GM21528 (cell line): ENCODE results near the gene WDR5.

Experiments
- ATAC-seq: cut with Tn5 transposase; IDR thresholded peaks from one replicate; pipeline ENCODE4 v1.9.1; 2021; ENCODE audit warnings: mild to moderate bottlenecking, moderate library complexity; ENCODE audit not compliant: unreplicated experiment, low FRiP score

Gene WDR5

DNA sequence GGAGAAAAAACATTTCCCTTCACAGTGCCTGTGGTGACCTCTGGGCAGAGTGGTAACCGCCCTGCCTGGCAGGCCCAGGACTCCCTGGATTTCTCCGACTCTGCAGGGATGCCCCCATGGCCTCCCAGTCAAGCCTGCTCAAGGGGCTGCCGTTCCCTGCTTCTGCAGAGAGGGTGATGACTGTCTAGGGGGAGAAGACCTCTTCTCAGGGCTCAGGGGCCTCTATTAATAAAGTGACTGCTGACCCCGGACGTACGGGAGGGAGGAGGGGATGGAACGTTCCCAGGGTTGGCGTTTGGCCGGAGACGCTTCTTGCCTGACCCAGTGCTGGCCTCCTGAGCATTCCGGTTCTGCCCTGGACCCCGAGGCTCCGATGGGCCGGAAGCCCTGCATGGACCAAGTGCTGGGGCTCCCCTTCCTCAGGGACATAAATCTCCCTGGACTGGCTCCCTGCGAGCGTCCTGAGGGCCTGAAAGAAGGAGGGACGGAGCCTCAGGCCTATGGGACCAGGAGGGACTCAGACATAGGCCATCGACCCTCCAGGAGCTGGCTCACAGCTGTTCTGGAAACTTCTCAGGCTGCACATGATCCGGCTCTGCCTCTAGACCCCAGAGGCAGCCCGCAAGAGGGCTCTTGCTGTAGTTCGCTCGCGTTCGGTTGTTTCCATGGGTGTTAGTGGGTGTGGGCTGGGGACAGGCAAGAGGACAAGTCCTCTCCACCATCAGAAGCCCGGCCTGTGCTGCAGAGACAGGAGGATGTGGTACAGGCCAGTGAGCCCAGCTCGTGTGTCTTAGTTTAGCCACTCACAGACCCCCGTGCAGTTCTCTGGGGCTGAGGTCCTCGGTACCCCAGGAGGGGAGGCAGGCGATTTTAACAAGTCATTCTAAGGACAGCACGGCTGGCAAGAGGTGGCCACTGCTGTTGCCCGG is 36.6 kb downstream of the WDR5 start:
- no peak for ATAC-seq

DNA sequence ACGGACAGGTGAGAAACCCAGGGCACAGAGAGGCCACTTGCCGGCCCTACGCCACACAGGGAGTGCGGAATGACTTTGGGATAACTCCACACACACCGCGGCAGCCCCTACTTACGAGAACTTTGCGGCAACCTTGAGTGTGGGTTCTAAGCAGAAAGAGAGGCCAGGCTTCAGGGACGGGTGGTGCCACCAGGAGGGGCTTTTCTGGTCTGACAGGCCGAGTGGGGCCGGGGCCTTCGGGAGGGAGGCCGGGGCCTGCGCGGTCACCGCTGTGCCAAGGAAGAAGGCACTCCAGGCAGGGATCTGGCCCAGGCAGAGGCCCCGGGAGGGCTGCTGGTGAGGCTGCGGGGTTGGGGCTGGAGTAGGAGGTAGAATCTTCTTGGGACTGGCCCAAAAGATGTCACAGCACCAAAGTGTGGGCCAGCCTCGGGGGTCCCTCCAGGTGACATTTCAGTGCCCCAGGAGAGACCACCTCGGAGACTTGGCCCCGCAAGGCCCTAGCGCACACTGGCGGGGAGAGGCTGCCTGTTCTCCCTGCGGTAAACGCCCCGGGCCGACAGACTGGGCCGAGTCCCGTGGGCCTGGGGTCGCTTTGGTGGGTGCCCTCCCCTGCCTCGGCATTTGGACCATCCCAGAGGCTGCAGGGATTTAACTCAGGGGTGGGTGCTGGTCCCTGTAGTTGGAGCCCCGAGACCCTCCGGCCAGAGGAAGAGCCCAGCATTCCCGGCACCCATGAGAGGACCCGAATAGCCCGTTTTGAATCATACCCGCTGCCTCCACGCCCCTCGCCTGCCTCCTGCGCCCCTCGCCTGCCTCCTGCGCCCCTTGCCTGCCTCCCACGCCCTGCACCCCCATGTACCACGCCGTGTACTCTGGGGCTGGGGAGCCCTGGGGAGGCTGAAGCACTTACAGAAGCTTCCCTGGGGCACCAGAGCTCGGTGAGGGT is 37.5 kb downstream of the WDR5 start:
- no peak for ATAC-seq

DNA sequence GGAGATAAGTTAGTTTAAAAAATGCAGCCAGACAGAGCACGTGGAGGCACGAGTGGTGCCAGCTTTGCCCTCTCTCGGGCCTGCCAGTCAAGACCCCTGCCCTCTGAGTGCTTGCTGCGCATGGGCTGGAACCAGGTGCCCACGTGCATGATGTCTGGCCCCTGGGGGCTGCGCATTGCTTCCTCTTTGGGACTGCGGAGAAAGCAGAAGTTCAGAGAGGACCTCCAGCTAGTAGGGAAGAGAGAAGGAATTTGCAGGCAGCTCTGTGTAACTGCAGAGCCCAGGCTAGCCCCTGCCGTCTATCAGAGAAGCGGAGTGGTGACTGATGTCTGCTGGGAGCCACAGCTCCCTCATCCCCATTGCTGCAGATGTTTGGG is 38.2 kb downstream of the WDR5 start:
- no peak for ATAC-seq

DNA sequence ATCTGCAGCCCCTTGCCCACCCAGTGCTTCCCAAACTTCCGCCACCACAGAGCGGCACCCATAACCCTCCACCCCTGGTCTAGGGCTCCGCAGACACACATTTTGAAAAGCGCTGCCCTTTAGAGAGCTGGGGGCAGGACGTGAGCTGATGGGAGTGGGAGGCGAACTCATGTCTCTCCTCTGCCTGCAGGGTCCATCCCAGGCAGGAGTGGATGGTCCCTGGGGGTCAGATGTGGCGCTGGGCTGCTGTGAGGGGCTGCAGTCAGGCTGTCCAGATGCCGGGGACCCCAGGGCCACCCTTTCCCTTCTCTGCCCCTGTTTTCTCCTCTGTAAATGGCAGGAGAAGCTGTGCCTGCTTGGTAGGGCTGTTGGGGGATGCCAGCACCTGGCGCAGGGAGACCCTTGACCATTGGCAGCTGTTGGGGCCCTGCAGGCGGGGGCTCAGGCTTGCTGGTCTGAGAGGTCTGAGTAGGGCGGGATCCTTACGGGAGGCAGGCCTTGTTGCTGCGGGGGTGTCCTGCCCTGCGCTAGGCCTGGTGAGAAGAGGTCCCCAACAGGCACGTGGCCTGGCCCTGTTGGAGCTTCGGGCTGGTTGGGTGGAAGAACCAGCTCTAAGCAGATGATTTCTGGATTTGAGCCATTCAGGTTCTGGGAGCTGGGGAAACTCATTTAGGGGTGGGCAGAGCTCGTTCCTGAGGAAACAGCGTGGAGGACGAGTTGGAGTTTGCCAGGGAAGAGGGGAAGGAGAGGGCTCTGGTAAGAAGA is 38.8 kb downstream of the WDR5 start:
- no peak for ATAC-seq

DNA sequence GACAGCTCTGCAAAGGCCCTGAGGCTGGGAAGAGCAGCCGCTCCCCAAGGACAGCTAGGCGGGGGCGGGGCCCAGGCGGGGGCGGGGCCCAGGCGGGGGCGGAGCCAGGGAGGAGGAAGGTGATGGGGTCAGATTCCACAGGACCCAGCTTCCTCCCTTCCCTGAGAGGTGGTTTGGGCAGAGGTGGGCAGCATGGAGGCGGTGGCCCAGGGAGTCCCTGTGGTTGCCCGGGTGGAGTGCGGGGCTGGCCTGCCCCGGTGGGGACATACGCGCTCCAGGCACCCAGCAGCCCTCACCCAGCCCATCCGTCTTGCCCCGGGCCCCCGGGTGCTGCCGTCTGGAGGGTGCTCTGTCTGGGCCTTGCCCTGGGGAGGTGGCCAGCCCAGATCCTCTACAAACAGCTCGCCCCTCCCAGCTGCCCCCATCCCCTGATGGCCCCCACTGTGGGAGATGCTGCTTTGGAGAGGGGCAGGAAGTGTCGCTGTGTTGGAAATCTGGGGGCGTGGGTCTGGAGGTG is 39.5 kb downstream of the WDR5 start:
- ATAC-seq, result no peak

DNA sequence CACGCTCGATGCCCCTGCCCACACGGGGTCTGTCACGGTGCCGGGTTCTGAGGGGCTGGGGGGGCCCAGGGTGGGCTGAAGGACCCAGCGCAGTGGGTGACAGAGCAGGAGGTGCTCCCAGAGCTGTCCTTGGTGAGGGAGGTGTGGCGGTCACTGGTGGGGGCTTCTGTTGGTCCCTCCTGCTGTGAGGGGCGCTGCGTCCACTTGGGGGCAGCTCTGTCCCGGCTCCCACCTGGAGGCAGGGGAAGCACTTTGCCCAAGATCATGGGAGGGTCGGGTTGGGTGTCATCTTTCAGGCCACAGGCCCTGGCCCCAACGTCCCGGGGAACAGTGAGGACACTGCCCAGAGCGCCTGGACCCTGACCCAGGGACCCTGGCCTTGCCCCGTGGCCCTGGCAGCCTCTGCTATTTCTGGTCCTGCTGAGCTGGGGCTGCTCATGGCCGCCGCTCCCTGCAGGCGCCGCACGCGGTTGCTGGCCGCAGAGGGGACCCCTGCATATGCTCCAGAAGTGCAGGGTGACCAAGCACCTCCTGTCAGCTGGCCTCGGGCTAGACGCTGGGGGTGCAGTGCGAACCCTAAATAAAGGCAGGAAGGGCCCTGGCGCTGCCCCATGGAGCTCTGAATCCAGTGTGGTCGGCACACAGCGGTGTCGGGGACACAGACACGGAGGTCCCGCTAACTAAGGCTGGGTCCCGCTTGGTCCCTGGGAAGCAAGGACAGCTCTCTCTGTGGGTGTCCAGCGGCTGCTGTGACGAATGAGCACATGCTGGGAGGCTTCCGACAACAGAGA is 40.1 kb downstream of the WDR5 start:
- no peak for ATAC-seq

DNA sequence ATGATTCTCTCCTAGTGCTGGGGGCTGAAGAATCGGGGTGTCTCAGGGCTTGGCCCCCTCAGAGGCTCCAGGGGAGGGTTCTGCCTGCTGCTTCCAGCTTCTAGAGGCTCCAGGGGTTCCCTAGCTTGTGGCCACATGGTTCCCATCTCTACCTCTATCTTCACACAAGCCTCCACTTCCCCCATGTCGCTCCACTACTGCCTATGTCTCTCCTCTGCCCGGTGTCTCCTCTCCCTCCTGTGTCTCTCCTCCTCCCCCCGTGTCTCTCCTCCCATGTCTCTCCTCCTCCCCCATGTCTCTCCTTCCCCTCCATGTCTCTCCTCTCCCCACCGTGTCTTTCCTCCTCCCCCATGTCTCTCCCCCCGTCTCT is 40.7 kb downstream of the WDR5 start:
- no peak for ATAC-seq

DNA sequence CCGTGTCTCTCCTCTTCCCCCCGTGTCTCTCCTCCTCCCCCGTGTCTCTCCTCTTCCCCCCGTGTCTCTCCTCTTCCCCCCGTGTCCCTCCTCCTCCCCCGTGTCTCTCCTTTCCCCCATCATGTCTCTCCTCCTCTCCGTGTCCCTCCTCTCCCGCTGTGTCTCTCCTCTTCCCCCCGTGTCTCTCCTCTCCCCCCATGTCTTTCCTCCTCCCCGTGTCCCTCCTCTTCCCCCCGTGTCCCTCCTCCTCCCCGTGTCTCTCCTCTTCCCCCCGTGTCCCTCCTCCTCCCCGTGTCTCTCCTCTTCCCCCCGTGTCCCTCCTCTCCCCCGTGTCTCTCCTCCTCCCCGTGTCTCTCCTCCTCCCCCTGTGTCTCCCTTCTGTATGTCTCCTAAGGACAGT is 41.3 kb downstream of the WDR5 start:
- no peak for ATAC-seq

DNA sequence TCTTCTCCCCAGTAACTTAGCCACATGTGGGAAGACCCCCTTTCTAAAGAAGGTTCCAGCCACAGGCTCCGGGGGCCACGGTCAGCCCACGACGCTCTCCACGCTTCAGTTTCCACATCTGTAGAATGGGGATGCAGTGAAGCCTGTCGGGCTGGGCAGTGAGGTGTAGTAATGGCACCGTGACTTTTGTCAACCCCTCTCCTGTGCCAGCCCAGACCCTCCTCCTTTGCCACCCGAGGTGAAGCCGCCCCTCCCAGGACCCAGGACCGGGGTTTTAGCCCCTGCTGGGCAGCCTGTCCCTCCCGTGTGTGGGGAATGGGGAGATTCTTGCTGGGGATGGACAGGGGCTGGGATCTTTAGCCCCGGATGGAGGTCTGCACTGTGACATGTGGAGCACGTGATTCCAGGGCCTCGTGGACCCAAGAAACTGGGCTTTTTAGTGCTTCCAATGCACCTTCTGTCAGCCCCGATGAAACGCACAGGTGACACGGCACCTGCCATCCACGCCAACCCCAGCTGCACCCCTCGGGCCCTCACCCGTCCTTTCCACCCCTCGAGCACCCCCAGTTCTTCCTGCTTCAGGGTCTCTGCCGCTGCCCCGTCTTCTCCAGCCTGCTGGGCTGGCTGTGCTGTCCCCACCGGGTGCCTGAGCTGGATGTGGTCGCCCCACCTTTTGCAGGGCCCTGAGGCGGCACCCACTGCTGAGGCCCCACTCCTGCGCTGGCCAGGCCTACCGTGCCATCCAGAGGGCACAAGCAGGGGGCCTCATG is 41.9 kb downstream of the WDR5 start:
- ATAC-seq, result no peak

DNA sequence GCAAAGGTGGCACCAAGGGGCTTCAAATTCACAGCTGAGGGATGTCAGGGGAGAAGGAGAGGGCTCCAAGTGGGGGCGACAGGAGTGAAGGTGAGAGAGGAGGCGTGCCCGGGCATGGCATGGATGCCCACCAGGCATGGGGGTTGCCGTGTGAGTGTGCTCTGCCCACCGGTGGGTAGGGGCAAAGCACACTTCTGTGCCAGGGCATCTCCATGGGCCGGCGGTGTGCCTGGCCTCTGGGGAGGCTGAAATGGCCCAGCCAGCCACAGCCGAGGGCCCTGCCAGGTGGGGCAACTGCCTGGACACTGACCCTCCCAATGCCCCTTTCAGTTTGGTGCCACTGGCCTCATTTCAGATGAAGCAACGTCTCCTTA is 42.5 kb downstream of the WDR5 start:
- no peak for ATAC-seq

DNA sequence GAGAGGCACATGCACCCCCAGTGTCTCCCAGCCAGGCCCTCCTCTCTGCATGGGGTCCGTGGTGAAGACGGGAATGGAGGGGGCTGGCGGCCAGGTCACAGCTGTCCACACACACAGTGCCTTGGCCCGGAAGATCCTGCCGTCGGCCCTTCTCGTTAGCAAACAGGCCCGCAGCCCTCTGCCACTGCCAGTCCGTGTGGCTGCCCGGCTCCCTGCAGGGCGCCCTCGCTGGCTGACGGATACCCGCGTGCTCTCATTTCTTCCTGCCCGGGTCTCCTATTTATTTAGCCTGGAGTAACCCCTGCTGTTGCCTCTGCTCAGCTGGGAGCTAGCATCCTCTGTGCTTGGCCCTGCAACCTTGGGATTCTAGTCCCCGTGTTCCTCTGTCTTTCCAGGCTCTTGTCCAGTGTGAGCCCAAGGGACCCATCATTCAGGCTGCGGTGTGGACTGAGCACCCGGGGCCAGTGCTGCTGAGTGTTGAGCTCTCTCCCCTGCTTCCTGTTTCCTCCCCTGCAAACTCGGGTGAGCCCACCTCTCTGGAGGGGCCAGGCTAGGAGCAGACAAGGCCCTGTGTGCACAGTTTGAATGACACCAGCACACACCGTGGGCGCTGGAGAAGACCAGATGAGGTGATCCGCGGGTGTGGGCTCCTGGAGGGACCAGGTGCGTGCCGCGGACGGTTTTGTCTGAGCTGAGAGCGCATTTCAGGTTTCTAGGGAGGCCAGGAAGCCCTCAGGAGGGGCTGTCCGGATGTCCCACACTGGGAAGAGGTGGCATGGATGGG is 43.1 kb downstream of the WDR5 start:
- no peak for ATAC-seq

DNA sequence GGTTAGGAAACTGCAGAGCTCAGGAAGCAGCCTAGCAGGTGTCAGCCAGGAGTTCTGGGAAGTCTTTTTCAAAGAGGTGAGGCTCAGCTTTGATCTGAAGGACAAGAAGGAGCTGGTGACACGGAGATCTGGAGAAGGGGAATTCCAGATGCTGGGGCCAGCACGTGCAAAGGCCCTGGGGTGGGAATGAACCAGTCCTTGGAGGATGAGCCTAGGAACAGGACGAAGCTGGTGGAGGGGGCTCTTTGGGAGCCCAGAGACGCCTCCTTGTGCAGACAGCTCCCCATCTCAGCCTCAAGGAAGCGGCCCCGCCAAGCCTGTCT is 43.7 kb downstream of the WDR5 start:
- no peak for ATAC-seq

DNA sequence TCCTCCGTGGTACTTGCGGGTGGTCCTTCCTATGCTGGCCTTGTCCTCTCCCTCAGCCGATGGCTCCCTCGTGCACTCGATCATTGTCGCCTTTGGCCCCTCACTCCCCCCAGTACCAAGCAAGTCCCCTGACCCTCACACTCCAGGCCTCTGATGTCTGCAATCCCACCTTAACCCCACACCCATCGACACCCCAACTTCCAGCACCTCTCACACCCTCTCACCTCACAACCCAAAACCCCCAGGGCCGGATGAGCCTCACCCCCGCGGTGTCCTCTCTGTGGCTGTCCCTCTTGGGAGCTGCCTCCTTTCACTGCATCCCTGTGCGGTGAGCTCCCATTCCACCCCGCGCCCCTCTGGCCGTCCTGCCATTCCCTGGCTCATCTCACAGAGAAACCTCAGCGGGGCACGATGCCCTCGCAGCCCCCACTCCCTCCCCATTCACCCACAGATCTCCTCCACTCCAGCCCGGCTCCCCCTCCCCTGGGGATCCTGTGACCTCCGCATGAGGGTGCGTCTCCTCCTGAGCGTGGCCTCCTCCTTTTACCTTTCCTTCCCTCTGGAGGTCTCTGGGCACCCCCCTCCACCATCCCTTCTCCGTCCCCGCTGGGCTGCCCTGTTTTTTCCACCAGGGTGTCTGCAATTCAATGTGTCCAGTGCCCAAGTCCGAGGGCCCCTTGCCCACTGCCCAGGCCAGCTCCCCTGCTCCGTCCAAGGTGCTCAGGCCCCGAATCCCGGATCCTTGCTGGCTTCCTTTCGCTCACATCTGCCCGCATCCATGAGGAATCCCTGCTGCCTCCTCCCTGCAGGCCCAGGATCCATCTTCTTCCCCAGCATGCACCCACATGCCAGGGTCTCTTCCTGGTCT is 44.3 kb downstream of the WDR5 start:
- no peak for ATAC-seq

DNA sequence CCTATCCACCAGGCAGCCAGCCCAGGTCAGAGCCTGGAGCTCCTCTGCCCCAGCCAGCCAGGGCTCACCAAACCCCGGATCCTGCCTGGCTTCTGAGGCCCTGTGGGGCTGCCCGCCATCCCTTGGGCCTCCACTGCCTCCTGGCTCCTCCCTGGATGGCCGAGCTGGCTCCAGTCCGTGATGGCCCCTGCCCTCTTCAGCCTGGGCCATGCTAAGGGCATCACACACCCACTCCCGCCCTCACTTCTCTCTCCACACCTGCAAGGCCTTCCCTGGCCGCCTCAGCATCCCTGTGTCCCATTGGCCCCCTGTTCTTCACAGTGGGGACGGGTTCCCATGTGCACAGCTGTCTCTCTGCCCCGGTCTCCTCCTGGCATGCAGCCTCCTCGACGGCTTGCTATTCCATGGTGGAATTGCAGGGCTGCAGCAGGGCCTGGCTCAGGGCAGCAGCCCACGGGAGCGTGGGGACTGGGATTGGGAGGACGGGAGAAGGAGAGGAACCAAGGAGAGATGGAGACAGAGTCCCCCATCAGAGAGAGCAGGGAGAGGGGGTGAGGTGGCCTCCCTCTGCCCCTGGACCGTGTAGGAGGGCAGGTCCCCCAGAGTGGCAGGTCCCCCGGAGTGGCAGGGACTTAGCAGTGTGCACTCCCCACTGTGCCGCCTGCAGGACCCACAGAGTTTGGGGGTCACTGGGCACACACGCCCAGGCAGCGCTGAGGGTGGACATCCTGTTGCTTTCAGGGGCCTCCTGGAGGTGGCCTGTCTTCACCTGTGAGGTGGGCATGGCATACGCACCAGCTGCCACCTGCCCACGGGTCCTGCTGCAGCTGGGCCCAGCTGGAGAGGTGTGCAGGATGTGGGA is 45.1 kb downstream of the WDR5 start:
- ATAC-seq, result no peak

DNA sequence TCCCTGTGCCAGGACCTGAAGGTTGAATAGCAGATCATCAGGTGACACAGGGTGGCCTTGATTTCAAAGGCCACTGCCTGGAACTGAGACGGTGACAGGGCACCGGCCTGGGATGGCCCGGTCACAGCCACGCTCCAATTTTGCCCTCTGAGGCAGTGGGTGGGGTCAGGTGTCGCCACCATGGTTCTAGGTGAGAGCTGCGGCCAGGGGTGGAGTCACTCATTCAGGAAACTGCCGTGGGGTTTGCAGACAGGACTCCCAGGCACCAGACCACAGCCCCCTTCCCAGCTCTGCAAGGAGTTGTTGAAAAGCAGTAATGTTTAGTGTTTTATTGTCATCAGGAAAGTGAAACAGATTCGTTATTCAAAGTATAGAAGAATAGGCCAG is 45.8 kb downstream of the WDR5 start:
- no peak for ATAC-seq

DNA sequence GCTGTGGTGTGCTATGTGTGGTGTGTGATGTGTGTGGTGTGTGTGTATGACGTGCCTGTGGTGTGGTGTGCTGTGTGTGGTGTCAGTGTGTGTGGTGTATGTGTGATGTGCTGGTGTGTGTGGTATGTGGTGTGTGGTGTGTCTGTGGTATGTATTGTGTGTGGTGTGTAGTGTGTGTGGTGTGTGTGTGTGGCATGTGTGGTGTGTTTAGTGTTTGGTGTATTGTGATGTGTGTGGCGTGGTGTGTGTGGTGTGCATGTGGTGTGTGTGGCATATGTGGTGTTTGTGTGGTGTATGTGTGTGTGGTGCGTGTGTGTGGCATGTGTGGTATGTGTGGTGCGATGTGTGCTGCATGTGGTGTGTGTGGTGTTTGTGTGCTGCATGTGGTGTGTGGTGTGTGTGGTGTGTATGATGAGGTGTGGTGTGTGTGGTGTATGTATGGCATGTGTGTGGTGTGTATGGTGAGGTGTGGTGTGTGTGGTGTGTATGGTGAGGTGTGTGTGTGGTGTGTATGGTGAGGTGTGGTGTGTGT is 46.7 kb downstream of the WDR5 start:
- ATAC-seq, result no peak
